Measurements from ENCODE around the gene PSME3IP1.

Gene PSME3IP1

DNA sequence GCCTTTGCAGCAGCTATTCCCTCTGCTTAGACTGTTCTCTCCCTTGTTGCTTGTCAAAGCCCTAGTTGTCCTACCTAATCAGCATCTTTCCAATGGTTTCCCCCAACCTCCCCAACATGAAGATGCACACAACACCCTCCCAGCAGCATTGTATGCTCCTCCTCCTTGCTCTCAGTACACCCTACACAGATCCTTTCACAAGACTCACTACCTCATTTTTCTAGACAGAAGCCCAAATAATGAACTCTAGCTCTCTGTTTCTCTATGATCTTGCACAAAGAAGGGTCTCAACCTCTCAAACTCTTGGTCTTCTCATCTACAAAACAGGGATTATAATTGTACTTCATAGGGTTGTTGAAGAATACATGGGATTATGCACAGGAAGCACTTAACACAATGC, 19.4 kb downstream of the PSME3IP1 start:
- no peak overlapping the region for H3K27ac ChIP-seq
- no peak for TF ChIP-seq ZFX (IDR thresholded peaks at IDR 0.05)
- TF ChIP-seq, protein P1, sequence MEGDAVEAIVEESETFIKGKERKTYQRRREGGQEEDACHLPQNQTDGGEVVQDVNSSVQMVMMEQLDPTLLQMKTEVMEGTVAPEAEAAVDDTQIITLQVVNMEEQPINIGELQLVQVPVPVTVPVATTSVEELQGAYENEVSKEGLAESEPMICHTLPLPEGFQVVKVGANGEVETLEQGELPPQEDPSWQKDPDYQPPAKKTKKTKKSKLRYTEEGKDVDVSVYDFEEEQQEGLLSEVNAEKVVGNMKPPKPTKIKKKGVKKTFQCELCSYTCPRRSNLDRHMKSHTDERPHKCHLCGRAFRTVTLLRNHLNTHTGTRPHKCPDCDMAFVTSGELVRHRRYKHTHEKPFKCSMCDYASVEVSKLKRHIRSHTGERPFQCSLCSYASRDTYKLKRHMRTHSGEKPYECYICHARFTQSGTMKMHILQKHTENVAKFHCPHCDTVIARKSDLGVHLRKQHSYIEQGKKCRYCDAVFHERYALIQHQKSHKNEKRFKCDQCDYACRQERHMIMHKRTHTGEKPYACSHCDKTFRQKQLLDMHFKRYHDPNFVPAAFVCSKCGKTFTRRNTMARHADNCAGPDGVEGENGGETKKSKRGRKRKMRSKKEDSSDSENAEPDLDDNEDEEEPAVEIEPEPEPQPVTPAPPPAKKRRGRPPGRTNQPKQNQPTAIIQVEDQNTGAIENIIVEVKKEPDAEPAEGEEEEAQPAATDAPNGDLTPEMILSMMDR (conservative IDR thresholded peaks at IDR 0.05): no peak

DNA sequence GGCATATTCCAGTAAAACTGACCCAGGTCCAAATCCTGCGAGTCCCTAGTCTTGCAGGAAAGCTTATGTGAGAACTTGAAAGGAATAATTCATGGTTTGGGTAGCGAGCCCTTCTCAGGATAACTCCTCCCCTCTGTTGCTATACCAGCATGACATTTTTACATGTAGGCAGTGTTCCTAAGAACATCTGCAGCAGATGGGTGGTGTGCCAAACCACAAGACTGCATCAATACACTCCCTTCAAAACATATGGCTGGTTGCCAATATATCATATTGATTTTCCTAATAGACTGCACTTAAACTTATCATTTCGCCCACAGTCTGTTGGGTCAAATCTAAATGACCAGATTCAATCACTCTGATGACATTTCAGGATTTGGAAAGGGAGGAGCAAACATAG, 19.9 kb downstream of the PSME3IP1 start:
- H3K27ac ChIP-seq: no peak overlapping the region
- TF ChIP-seq, protein P1 (conservative IDR thresholded peaks at IDR 0.05): no peak
- no peak for TF ChIP-seq ZFX (IDR thresholded peaks at IDR 0.05)

DNA sequence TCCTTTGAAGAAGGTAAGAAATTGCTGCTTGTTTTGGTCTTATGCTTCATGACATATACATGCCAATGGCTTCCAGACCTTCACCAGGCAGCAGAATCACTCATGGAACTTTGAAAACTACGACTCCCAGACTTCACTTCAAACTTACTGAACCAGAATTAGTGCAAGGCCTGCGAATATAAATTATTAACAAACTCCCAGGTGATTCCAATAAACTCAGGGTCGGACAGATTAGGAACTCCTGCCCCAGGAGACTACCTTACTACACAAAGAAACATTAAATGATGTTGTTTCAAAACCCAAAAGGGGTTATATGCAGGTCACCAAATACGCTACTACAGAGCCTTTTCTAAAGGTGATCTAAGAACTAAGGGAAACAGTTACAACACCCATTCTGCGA, 20.4 kb downstream of the PSME3IP1 start:
- TF ChIP-seq ZFX (IDR thresholded peaks at IDR 0.05): no peak
- TF ChIP-seq, protein P1 (conservative IDR thresholded peaks at IDR 0.05): no peak
- no peak overlapping the region for H3K27ac ChIP-seq

DNA sequence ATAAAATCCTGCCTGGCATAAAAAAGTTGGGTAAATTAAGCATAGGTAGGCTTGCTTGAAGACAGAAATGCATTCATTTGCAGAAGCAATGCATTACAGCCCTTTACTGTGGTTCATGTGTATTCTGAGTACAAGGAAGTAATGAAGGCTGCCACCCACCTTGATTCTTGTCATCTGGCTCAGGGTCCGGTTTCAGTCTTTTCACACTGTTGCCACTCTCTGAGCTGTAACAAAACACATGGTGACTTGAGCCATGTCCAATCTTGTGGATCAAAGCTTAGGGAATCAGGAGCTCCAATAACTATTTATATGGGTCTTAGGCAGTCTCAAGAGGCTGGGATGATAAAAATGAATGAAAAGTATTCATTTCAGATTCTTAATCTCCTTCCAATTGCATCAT, 22.0 kb downstream of the PSME3IP1 start:
- TF ChIP-seq ZFX (IDR thresholded peaks at IDR 0.05): no peak
- TF ChIP-seq, protein P1 (conservative IDR thresholded peaks at IDR 0.05): no peak
- H3K27ac ChIP-seq: no peak overlapping the region

DNA sequence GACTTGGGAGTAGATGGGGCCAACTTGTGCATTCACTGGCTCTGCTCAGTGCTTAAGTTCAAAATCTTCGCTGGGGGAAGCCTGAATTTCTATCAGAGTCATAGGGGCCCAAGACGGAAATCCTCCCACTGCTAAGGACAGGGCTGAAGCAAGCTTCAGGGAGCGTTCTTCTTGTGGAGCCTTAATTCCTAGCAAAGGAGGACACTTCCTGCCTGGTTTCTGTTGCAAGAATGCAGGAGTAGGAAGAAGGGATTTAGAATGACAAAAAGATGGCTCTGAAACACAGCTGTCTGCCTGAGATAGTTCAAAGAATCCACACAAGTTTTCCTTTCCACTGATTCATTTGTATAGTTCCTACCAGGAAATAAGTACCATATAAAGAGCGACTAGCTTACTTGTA, 26.4 kb downstream of the PSME3IP1 start:
- H3K27ac ChIP-seq: no peak overlapping the region
- no peak for TF ChIP-seq ZFX (IDR thresholded peaks at IDR 0.05)
- TF ChIP-seq, protein P1 (conservative IDR thresholded peaks at IDR 0.05): no peak

DNA sequence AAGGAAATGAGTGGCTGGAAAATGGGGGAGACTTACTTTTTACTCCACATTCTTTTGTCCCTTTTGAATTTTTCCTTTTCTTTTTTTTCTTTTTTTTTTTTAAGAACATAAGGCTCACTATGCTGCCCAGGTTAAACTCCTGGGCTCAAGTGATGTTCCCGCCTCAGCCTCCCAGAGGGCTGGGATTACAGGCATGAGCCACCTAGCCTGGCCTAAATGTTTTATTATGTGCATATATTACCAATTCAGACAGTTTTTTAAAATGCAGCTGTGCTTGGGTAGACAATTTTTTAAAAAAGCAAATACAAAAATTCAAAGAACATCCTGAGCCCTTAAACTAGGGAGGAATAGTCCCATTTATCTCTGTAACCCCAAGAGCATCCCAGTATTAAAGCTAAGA, 28.3 kb downstream of the PSME3IP1 start:
- no peak overlapping the region for H3K27ac ChIP-seq
- TF ChIP-seq, protein P1 (conservative IDR thresholded peaks at IDR 0.05): no peak
- TF ChIP-seq ZFX (IDR thresholded peaks at IDR 0.05): no peak

DNA sequence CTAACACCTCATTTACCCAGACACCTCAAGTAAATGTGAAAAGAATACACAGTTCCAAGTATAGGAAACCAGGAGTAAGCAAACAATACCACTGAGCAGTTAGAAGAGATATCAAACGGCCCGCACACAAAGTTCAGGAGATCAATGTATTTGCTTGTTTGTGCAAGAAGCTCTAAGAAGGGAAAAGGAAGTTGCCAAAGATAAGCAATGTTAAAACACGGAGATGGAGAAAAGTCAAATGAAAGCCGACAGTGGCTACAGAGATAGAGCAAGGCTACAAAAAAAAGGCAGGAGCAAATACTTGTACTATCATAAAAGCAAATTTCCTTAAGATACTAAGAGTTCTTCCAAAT, 29.5 kb downstream of the PSME3IP1 start:
- no peak overlapping the region for H3K27ac ChIP-seq
- TF ChIP-seq, protein P1 (conservative IDR thresholded peaks at IDR 0.05): no peak
- no peak for TF ChIP-seq ZFX (IDR thresholded peaks at IDR 0.05)
